AG04450 (cell line): ENCODE measurements around the gene CXXC1. TPM values are rescaled to one million over a fixed set of nuclear protein-coding genes. Genes with fewer than 3 reads are reported as not detected.
A peak's percentile ranks its signal among the peaks of the same experiment; 100 is the strongest.
"Not testable (repeated sequence)": the region's sequence is repeated elsewhere in the genome, so short reads cannot be mapped to it uniquely, and the experiment has no call there.

Experiments used
- CTCF ChIA-PET: fragments of 300-600, 350-600 bp; formaldehyde crosslinking; extraction: SDS; loops from one replicate; lab custom pipeline; 2022; ENCODE audit warnings: antibody characterized with exemption, inconsistent platforms; lab: Charles Lee
- POLR2A ChIA-PET: fragments of 350-600 bp; formaldehyde crosslinking; extraction: SDS; loops from one replicate; lab custom pipeline; 2021; ENCODE audit warnings: antibody characterized with exemption, inconsistent platforms; lab: Yijun Ruan, JAX
- DNase-seq: peaks from one replicate; pipeline ENCODE4 v3.0.0-alpha.2; 2011; ENCODE audit warnings: low read depth, low spot score
- H3K27ac ChIP-seq: one replicate; pipeline ENCODE4 v1.5.1; 2012; ENCODE audit warnings: low read depth, low read length, control low read depth
- H3K27me3 ChIP-seq: one replicate; pipeline ENCODE4 v1.6.0; 2012; ENCODE audit warnings: low read length; ENCODE audit not compliant: control insufficient read depth, insufficient read depth
- H3K4me3 ChIP-seq: 2 replicates; pipeline ENCODE4 v1.5.1; 2011; ENCODE audit warnings: mild to moderate bottlenecking, low read depth, low read length, control low read depth
- H3K9me3 ChIP-seq: 2 replicates; pipeline ENCODE4 v1.5.1; 2012; ENCODE audit warnings: low read length; ENCODE audit not compliant: control insufficient read depth, insufficient read depth
- polyA plus RNA-seq: library from polyadenylated mRNA; depleted of rRNA; stranded (reverse); fragments of >200 nt; gene quantifications from 2 replicates; pipeline ENCODE4 v1.2.3, GENCODE V29; 2011
- TF ChIP-seq, protein P1 (sequence below): IDR thresholded peaks from 2 replicates; pipeline ENCODE4 v1.5.1; 2011; ENCODE audit warnings: low read depth, low read length, control low read depth, inconsistent platforms

CXXC1 gene
- polyA plus RNA-seq, 1 experiment = 23.6 TPM

DNA sequence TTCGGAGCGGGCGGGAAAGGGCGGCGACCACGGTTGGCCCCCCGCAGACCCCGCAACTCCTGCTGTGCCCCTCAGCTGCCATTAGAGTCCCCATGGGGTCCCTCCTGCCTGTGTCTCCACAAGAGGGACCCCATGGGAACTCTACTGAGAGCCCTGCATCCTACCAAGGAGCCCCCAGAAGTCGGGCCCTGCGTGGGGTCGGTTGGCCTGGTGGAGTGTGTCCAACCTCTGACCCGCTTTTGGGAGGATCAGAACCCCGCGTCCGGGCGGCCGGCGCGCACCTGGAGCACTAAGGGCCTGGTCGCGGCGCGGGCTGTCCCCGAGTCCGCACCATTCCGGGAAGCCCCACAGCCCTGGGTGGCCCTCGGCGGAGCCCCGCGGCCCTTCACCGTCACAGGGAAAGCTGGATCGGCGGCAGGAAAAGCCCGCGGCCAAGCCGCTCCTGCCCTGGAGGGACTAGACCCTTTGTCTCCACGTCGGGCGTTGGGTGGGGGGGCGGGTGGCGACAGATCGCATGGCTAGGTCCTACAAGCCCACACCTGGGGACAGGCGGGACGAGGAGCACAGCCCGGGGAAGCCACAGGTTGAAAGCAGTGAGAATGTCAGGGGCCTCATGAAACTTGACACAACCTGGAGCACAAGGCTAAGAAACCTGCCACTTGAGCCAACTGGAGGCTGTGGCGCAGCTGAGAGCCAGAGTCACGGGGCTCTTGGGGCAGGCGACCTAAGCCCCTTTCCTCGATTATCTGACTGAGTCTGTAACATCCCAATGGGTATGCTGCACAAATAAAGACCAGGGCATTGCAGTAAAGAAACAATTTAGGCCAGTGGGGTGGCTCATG, 11.2 kb upstream of the CXXC1 start:
- Histone ChIP-seq H3K27ac (no peak overlapping the region), H3K27me3 (peaks cover 26% of the 10 kb centered on the region), H3K9me3 (peaks cover 4% of the 10 kb centered on the region; the same call in 1 of the 2 replicates), H3K4me3 (peak overlapping the region; percentile 66)
- POLR2A ChIA-PET = interaction anchor here (0.8 kb wide), 1 partner anchor 9 kb away, joined by 5 read pairs; no protein-coding TSS in a partner anchor
- TF ChIP-seq, protein P1, sequence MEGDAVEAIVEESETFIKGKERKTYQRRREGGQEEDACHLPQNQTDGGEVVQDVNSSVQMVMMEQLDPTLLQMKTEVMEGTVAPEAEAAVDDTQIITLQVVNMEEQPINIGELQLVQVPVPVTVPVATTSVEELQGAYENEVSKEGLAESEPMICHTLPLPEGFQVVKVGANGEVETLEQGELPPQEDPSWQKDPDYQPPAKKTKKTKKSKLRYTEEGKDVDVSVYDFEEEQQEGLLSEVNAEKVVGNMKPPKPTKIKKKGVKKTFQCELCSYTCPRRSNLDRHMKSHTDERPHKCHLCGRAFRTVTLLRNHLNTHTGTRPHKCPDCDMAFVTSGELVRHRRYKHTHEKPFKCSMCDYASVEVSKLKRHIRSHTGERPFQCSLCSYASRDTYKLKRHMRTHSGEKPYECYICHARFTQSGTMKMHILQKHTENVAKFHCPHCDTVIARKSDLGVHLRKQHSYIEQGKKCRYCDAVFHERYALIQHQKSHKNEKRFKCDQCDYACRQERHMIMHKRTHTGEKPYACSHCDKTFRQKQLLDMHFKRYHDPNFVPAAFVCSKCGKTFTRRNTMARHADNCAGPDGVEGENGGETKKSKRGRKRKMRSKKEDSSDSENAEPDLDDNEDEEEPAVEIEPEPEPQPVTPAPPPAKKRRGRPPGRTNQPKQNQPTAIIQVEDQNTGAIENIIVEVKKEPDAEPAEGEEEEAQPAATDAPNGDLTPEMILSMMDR = no peak
- DNase-seq = no peak
- CTCF ChIA-PET = interaction anchor here (2.1 kb wide), 1 partner anchor 58 kb away, joined by 6 read pairs; no protein-coding TSS in a partner anchor

DNA sequence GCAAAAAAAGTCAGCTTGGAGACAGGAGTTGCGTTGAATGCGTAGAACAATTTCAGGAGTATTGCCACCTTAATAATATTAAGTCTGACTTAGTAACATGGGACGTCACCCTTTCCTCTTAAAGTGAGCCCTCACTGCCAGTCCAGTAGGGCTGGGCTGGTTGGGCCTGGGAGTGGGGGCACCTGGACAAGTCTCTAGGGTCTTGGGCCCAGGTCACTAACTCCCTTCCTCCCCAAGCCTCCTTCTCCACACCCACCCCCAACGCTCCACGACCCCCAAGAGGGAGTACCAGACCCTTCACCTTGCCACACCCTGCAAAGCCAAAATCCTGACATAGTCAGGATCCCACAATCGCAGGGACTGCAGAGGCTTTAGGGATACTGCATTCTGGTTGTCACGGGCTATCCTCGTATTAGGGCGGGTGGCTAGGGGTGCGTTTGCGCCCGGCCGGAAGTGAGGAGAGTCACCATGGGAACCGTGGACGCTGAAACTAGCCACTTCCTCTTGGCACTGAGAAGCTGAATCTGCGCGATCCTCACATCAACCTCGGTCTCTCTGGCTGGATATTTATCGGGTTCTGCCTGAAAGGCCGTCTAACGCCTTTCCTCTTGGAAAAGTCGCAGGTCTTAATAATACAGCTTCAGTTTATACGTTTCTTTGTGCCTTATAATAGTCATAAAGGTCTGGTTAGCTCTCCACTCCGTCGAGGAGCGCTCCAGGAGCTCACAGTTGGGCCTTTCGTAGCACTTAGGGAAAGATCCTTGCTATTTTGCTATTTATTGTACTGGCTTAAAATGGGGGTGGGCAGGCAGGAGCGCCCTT, 10.3 kb upstream of the CXXC1 start:
- no peak for DNase-seq
- Histone ChIP-seq H3K4me3 (peak overlapping the region; percentile 66), H3K27ac (no peak overlapping the region), H3K9me3 (peaks cover 4% of the 10 kb centered on the region; the same call in 1 of the 2 replicates), H3K27me3 (peaks cover 26% of the 10 kb centered on the region)
- ChIA-PET CTCF (no interaction called here), POLR2A (interaction anchor here (0.8 kb wide), 1 partner anchor 9 kb away, joined by 5 read pairs; no protein-coding TSS in a partner anchor)
- TF ChIP-seq, protein P1 = no peak

DNA sequence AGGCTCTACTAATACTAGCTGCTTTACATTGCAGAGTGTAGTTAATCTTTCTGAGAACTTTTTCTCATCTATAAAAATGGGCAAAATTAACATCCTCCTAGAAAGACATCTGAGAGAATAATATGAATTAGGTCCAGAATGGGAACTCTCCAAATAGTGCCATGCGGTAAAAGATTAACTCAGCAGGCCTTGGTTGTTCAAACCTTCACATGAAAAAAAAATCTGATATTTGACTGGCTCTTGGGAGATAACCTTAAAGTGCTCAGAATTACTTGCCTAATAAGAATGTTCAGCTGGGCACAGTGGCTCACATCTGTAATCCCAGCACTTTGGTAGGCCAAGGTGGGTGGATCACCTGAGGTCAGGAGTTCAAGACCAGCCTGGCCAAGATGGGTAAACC, 5.5 kb upstream of the CXXC1 start:
- Histone ChIP-seq H3K27ac (no peak overlapping the region), H3K4me3 (no peak overlapping the region), H3K27me3 (peaks cover 13% of the 10 kb centered on the region), H3K9me3 (no peaks in the 10 kb centered on the region)
- DNase-seq = no peak
- ChIA-PET CTCF (no interaction called here), POLR2A (no interaction called here)
- TF ChIP-seq, protein P1 = no peak

DNA sequence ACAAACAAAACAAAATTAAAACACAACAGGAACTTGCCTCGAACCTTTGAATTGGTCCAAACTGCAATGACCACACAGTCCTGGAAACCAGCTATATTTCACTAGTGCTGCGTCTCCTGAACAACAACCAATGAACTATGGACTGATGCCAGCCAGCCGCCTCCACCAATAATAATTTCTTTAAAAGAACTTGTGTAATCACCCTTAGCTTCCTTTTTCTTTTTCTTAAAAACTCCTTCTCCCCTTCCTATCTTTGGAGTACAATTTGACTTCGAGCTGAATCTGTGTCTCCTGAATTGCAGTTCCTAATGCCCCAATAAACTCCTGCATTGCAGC, 1.6 kb upstream of the CXXC1 start:
- TF ChIP-seq, protein P1 = no peak
- CTCF ChIA-PET = no interaction called here
- POLR2A ChIA-PET = no interaction called here
- Histone ChIP-seq H3K27me3 (peaks cover 8% of the 10 kb centered on the region), H3K4me3 (no peak overlapping the region), H3K9me3 (no peaks in the 10 kb centered on the region), H3K27ac (no peak overlapping the region)
- DNase-seq = no peak

DNA sequence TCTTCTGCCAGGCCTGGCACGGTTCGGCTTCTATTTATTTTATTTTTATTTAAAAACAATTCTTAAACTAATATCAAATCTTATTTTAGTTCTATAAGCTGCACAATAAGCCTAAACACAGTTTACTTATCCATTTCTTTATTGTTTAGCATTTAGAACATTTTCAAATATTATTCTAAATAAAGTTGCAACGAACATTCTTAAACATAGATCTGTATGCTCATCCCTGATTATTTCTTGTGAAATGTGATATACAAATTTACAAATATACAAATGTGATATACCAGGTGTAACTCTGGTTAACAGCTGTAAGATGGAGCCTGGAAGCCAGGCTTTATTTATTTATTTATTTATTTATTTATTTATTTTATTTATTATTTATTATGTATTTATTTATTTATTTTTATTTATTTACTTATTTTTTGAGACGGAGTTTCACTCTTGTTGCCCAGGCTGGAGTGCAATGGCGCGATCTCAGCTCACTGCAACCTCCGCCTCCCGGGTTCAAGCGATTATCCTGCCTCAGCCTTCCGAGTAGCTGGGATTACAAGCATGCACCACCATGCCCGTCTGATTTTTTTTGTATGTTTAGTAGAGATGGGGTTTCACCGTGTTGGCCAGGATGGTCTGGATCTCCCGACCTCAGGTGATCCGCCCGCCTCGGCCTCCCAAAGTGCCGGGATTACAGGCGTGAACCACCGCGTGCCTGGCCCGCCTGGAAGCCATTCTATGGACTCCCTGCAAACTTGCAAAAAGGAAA, 1.0 kb upstream of the CXXC1 start:
- POLR2A ChIA-PET, CTCF ChIA-PET, DNase-seq, H3K27me3 ChIP-seq, H3K9me3 ChIP-seq: not testable (repeated sequence)
- peak overlapping the region; percentile 65 for H3K27ac ChIP-seq
- peak overlapping the region; percentile 89 for H3K4me3 ChIP-seq
